ENCODE results near the gene BAIAP2L2. TPM values are rescaled to one million over a fixed set of nuclear protein-coding genes. Genes with fewer than 3 reads are reported as not detected.

The BAIAP2L2 gene
- polyA plus RNA-seq, 2 of the 4 experiments (the other 2 are of a cell fraction): 3.5 to 4.7 TPM

- 0 out of 3 replicates have a peak, but pooled peaks cover 7% of the 10 kb centered on the region for H3K4me1 ChIP-seq
- peak; percentile 89 to 95 for ATAC-seq
- TF ChIP-seq MYC (IDR thresholded peaks at IDR 0.05; ENCODE audit: borderline replicate concordance, low read length) (0 out of 2 replicates have a peak, but pooled peaks have one; percentile 43), KDM5A (IDR thresholded peaks at IDR 0.05) (no peak), PHF8 (IDR thresholded peaks at IDR 0.05; ENCODE audit: borderline replicate concordance, low read depth) (peak; percentile 43; the same call in 1 of the 2 replicates), KDM1A (IDR thresholded peaks at IDR 0.05; ENCODE audit: low read depth) (peak; percentile 91; the same call in 1 of the 2 replicates), JUN (IDR thresholded peaks at IDR 0.05) (peak in 1 of 2 experiments; percentile 40; a peak in 1 of 5 replicates), POLR2A (IDR thresholded peaks at IDR 0.05; ENCODE audit: low read length) (peak; percentile 34), FOSB (CRISPR knock-in tag; IDR thresholded peaks at IDR 0.05) (no peak)
- 2% methylated on average over 17 of the region's 47 CpGs for WGBS (ENCODE audit: missing lambda C conversion rate)
- CTCF ChIA-PET: interaction anchor here (0.7 to 4.2 kb wide), 3 partner anchors 11 to 515 kb away, joined by 3 to 22 read pairs (median 5); no protein-coding TSS in a partner anchor
- H3K4me2 ChIP-seq: peak within 1 kb of the TSS; percentile 97
- POLR2A ChIA-PET: interaction anchor here (0.7 kb wide), 1 partner anchor 58 kb away, joined by 3 read pairs; no protein-coding TSS in a partner anchor
- no peak for FAIRE-seq
- H3K27ac ChIP-seq: peak within 1 kb of the TSS; percentile 84 to 89
- peak; percentile 88 to 89 for DNase-seq (ENCODE audit: low read depth in 1 of 2, low spot score in 1 of 2)
- H3K9me3 ChIP-seq: no peaks in the 10 kb centered on the region
- H3K4me3 ChIP-seq: peak within 1 kb of the TSS; percentile 87
Measured at GRCh38 chr22:38056969-38057891, 53.3 kb downstream of the BAIAP2L2 start, which contains the start of gene PICK1. Gene PICK1, plus strand, starts transcription at chr22:38057404. Its CDS starts 406 bp downstream, at chr22:38057810.

DNA sequence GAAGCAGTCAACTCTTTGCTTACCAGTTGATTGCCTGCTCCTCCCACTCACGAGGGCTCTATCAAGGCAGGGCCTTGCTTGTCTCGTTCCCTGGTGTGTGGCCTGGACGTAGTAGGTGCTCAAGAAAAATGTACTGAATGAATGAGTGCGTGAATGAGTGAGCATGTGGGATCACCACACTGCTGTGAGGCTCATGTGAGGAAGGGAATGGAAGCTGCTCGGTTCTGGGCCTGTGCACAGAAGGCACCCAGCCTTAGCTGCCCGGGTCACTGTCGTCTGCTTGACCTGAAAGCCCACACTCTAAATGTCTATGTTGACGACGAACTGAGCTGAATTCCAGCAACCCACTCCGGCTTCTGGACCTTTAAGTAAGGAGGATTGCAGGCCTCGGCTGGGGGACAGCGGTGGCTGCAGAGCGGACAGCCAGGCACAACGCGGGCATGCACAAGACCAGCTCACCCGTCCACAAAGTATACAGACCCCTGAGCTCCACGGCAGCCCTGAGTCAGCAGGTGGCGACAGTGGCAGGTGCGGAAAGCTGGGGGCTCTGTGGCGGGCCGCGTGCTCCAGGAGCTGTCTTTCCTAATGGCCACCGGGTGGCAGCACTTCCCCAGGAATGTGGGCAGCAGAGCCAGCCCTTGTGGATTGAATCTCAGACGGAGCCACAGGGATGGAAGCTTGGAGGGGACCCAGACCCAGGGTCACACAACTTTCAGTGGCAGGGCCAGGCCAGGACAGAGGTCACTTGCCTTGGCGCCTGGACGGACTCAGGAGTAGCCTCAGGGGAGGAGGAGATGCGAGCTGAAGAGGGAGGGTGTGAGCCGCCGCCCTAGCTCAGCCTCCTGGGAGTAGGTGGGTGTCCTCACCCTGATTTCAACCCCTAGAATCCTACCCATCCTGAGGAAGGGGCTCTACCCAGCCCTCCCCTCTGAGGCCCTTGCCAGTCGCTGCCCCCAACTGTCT lies 58.3 kb downstream of the BAIAP2L2 start:
- 37% methylated on average over 19 of the region's 30 CpGs for WGBS (ENCODE audit: missing lambda C conversion rate)
- Histone ChIP-seq H3K27ac (peak overlapping the region; percentile 42 to 45; a peak in 3 of 6 replicates), H3K4me3 (no peak overlapping the region), H3K9me3 (no peaks in the 10 kb centered on the region), H3K4me1 (0 out of 3 replicates have a peak, but pooled peaks cover 4% of the 10 kb centered on the region), H3K4me2 (peak overlapping the region; percentile 54; the same call in 2 of the 3 replicates)
- DNase-seq (ENCODE audit: low read depth in 1 of 2, low spot score in 1 of 2) (peak; percentile 75 to 76), ATAC-seq (peak; percentile 72 to 88), FAIRE-seq (no peak)
- POLR2A ChIA-PET: interaction anchor here (0.5 to 1.1 kb wide), 2 partner anchors 18 to 374 kb away, joined by 3 to 5 read pairs; no protein-coding TSS in a partner anchor
- CTCF ChIA-PET: interaction anchor here (0.6 to 4.2 kb wide), 64 partner anchors 9 to 951 kb away, joined by 3 to 43 read pairs (median 4); partner anchors contain the start of genes C22orf23, DMC1, POLR2F and TOMM22
- TF ChIP-seq, protein P1, sequence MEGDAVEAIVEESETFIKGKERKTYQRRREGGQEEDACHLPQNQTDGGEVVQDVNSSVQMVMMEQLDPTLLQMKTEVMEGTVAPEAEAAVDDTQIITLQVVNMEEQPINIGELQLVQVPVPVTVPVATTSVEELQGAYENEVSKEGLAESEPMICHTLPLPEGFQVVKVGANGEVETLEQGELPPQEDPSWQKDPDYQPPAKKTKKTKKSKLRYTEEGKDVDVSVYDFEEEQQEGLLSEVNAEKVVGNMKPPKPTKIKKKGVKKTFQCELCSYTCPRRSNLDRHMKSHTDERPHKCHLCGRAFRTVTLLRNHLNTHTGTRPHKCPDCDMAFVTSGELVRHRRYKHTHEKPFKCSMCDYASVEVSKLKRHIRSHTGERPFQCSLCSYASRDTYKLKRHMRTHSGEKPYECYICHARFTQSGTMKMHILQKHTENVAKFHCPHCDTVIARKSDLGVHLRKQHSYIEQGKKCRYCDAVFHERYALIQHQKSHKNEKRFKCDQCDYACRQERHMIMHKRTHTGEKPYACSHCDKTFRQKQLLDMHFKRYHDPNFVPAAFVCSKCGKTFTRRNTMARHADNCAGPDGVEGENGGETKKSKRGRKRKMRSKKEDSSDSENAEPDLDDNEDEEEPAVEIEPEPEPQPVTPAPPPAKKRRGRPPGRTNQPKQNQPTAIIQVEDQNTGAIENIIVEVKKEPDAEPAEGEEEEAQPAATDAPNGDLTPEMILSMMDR (IDR thresholded peaks at IDR 0.05): peak; percentile 88
- TF ChIP-seq RAD21 (conservative IDR thresholded peaks at IDR 0.05 in 1 of 2, IDR thresholded peaks at IDR 0.05 in 1 of 2) (peak; percentile 89 to 94), SMC3 (IDR thresholded peaks at IDR 0.05) (peak; percentile 83), NPAS2 (CRISPR knock-in tag; IDR thresholded peaks at IDR 0.05; ENCODE audit: borderline replicate concordance) (no peak), MAFK (IDR thresholded peaks at IDR 0.05; ENCODE audit: partially characterized antibody) (peak; percentile 63), MYC (IDR thresholded peaks at IDR 0.05; ENCODE audit: borderline replicate concordance, low read length) (0 out of 2 replicates have a peak, but pooled peaks have one; percentile 54), MAX (IDR thresholded peaks at IDR 0.05) (peak; percentile 75)
- TF ChIP-seq, protein P2, sequence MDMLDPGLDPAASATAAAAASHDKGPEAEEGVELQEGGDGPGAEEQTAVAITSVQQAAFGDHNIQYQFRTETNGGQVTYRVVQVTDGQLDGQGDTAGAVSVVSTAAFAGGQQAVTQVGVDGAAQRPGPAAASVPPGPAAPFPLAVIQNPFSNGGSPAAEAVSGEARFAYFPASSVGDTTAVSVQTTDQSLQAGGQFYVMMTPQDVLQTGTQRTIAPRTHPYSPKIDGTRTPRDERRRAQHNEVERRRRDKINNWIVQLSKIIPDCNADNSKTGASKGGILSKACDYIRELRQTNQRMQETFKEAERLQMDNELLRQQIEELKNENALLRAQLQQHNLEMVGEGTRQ (IDR thresholded peaks at IDR 0.05): no peak

- POLR2A ChIA-PET: no interaction called here
- 77% methylated on average over 6 of the region's 8 CpGs for WGBS (ENCODE audit: missing lambda C conversion rate)
- FAIRE-seq: no peak
- TF ChIP-seq BCL3 (IDR thresholded peaks at IDR 0.05) (no peak), RCOR1 (IDR thresholded peaks at IDR 0.05; ENCODE audit: low read depth, low read length) (no peak), NR3C1 (IDR thresholded peaks at IDR 0.05) (no peak), POLR2AphosphoS2 (conservative IDR thresholded peaks at IDR 0.05; ENCODE audit: low read length) (no peak), NFE2L2 (conservative IDR thresholded peaks at IDR 0.05; ENCODE audit: low read length) (no peak), MAZ (IDR thresholded peaks at IDR 0.05; ENCODE audit: borderline replicate concordance, low read depth, low read length) (no peak), SREBF2 (IDR thresholded peaks at IDR 0.05) (no peak), HOXA7 (CRISPR knock-in tag; IDR thresholded peaks at IDR 0.05) (no peak), HDAC2 (IDR thresholded peaks at IDR 0.05) (no peak), CHD4 (IDR thresholded peaks at IDR 0.05; ENCODE audit: borderline replicate concordance) (no peak), E2F6 (IDR thresholded peaks at IDR 0.05; ENCODE audit: borderline replicate concordance, low read depth) (no peak)
Measured at GRCh38 chr22:38051261-38051660, 59.2 kb downstream of the BAIAP2L2 start.

More at GRCh38 chr22:38051261-38051660, 59.2 kb downstream of the BAIAP2L2 start:
- Histone ChIP-seq H3K9me3 (no peaks in the 10 kb centered on the region), H3K4me1 (no peaks in the 10 kb centered on the region), H3K4me3 (no peak overlapping the region), H3K27ac (no peak overlapping the region), H3K4me2 (no peak overlapping the region)
- ATAC-seq (no peak), DNase-seq (ENCODE audit: low read depth in 1 of 2, low spot score in 1 of 2) (no peak)
- CTCF ChIA-PET: interaction anchor here (0.9 to 4.2 kb wide), 12 partner anchors 8 to 520 kb away, joined by 3 to 43 read pairs (median 8); partner anchors contain the start of gene DMC1

All from A549 (cell line).